RWPE1 (cell line): ENCODE data around the gene MMP23B.

Experiments
- CTCF ChIA-PET: fragments of 350-600 bp; sonication (Branson Sonifier 250); formaldehyde crosslinking; extraction: SDS; loops from one replicate; lab custom pipeline; 2021; lab: Yijun Ruan, JAX
- POLR2A ChIA-PET: fragments of 400-600 bp; formaldehyde crosslinking; extraction: SDS; loops from one replicate; lab custom pipeline; 2020; ENCODE audit warnings: antibody characterized with exemption; ENCODE audit not compliant: low non-redundant PET; lab: Yijun Ruan, JAX
- DNase-seq: peaks from one replicate; pipeline ENCODE4 v3.0.0; 2012; ENCODE audit warnings: low spot score
- H3K27ac ChIP-seq: fragments of 450-650 bp; 2 replicates; pipeline ENCODE4 v1.5.1; 2017
- CTCF ChIP-seq: fragments of 450-650 bp; conservative IDR thresholded peaks from 2 replicates; pipeline ENCODE4 v1.5.1; 2017; ENCODE audit warnings: low read depth, mild to moderate bottlenecking

Gene MMP23B

DNA sequence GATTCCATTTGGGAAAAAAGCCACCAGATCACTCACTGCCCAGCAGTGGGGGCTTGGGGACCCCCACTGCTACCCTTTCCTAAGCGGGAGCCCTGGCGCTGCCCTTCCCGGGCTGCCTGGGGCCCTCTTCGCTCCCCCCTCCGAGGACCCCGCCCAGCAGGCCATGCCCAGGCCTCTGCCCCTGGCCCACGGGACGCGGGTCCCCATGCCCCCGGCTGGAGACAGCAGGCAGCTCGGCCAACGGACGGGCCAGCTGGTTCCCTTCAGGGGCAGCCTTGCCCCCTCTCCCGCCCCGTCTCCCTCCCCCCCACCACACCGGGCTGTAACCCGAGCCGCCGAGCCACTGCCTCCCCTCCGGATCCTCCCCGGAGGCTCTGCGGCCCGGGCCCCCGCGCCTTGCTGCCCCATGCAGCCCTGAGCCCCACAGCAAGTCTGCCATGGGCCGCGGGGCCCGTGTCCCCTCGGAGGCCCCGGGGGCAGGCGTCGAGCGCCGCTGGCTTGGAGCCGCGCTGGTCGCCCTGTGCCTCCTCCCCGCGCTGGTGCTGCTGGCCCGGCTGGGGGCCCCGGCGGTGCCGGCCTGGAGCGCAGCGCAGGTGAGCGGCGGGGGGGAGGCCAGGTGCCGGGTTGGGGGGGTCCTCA is at the start of gene MMP23B:
Gene MMP23B (plus strand): TSS at position 392 of the 639 bp plus-strand sequence. CDS start 46 bp downstream, at position 438.
- POLR2A ChIA-PET = no interaction called here
- DNase-seq = no peak
- no peak within 1 kb of the TSS for H3K27ac ChIP-seq
- CTCF ChIA-PET = no interaction called here
- TF ChIP-seq CTCF = no peak

- no peak overlapping the region for H3K27ac ChIP-seq
- CTCF ChIA-PET = no interaction called here
- POLR2A ChIA-PET = no interaction called here
- no peak for TF ChIP-seq CTCF
- no peak for DNase-seq
Observed at GRCh38 chr1:1582585-1583346, 49.2 kb upstream of the MMP23B start.

GRCh38 chr1:1583347-1584010 is 48.5 kb upstream of the MMP23B start:
- no peak overlapping the region for H3K27ac ChIP-seq
- ChIA-PET POLR2A (no interaction called here), CTCF (interaction anchor here (0.6 kb wide), 1 partner anchor 369 kb away, joined by 3 read pairs; no protein-coding TSS in a partner anchor)
- DNase-seq = no peak
- TF ChIP-seq CTCF = no peak

- ChIA-PET POLR2A (no interaction called here), CTCF (interaction anchor here (0.8 kb wide), 1 partner anchor 409 kb away, joined by 4 read pairs; no protein-coding TSS in a partner anchor)
- no peak for DNase-seq
Observed at GRCh38 chr1:1591452-1591851, 40.5 kb upstream of the MMP23B start.

DNA sequence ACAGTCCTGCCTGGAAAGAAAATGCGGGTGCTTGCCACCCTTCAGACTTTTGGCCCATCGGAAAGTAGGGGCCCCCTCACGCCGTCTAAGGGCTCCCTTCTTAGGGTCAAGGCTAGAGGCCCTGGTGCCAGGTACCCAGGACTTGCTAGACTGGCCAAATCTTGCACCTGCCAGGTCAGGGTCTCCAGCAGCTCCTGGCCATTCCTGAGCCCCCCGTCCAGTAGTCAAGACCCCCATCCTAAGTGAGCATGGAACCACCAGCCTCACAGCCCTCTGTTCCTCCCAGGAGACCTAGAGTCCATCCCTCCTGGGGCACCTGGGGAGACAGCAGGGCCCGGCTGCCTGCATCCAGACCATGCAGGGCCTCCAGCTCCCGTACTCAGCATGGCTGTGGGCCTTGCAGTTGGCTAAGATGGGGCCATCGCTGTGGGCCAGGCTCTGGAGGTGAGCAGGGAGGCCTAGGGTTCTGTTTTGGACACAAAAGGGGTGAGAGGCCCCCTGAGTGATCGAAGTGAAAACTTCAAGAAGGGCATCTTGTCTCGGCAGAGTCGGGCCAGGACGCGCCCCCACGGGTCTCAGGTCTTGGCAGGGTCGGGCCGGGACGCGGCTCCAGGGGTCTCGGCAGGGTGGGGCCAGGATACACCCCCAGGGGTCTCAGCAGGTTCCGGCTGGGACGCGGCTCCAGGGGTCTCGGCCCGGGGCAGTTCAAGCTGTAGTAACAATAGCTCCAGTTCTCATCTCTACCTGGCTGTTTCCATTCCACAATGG is 38.0 kb upstream of the MMP23B start:
- POLR2A ChIA-PET = no interaction called here

More at GRCh38 chr1:1591452-1591851, 40.5 kb upstream of the MMP23B start:
- TF ChIP-seq CTCF = no peak
- no peak overlapping the region for H3K27ac ChIP-seq

More for the DNA sequence above, 38.0 kb upstream of the MMP23B start:
- CTCF ChIA-PET = interaction anchor here (0.6 kb wide), 1 partner anchor 839 kb away, joined by 4 read pairs; no protein-coding TSS in a partner anchor
- TF ChIP-seq CTCF = no peak
- no peak for DNase-seq
- peak overlapping the region; percentile 28; the same call in 1 of the 2 replicates for H3K27ac ChIP-seq
